ENCODE data around the gene GSTP1.

The GSTP1 gene

GRCh38 chr11:67632175-67632981, 48.8 kb downstream of the GSTP1 start:
- no peak for DNase-seq

- DNase-seq: no peak
Measured at GRCh38 chr11:67632982-67633755, 49.6 kb downstream of the GSTP1 start.

GRCh38 chr11:67633758-67634365, 50.2 kb downstream of the GSTP1 start:
- no peak for DNase-seq

- no peak for DNase-seq
Measured at GRCh38 chr11:67634366-67635230, 51.0 kb downstream of the GSTP1 start.

GRCh38 chr11:67635231-67635521, 51.6 kb downstream of the GSTP1 start:
- no peak for DNase-seq

Measured in AML-193 (cell line).